HL-60 (cell line): ENCODE data around the gene OMG.

ENCODE experiments used
- CTCF ChIP-seq: IDR thresholded peaks from one replicate; pipeline ENCODE4 v1.5.1; 2011; ENCODE audit warnings: low read length, control low read depth, inconsistent platforms; ENCODE audit not compliant: insufficient read depth
- GABPA ChIP-seq: IDR thresholded peaks from 2 replicates; pipeline ENCODE4 v1.6.1; 2012; ENCODE audit warnings: low read depth
- POLR2AphosphoS5 ChIP-seq: IDR thresholded peaks from 2 replicates; pipeline ENCODE4 v1.6.1; 2012; ENCODE audit warnings: low read depth
- TF ChIP-seq, protein P1 (sequence below): IDR thresholded peaks from 2 replicates; pipeline ENCODE4 v1.6.1; 2012; ENCODE audit warnings: low read depth; ENCODE audit not compliant: insufficient replicate concordance

GRCh38 chr17:31320791-31321190, 23.8 kb upstream of the OMG start:
- TF ChIP-seq CTCF (no peak), POLR2AphosphoS5 (no peak), GABPA (no peak)
- TF ChIP-seq, protein P1, sequence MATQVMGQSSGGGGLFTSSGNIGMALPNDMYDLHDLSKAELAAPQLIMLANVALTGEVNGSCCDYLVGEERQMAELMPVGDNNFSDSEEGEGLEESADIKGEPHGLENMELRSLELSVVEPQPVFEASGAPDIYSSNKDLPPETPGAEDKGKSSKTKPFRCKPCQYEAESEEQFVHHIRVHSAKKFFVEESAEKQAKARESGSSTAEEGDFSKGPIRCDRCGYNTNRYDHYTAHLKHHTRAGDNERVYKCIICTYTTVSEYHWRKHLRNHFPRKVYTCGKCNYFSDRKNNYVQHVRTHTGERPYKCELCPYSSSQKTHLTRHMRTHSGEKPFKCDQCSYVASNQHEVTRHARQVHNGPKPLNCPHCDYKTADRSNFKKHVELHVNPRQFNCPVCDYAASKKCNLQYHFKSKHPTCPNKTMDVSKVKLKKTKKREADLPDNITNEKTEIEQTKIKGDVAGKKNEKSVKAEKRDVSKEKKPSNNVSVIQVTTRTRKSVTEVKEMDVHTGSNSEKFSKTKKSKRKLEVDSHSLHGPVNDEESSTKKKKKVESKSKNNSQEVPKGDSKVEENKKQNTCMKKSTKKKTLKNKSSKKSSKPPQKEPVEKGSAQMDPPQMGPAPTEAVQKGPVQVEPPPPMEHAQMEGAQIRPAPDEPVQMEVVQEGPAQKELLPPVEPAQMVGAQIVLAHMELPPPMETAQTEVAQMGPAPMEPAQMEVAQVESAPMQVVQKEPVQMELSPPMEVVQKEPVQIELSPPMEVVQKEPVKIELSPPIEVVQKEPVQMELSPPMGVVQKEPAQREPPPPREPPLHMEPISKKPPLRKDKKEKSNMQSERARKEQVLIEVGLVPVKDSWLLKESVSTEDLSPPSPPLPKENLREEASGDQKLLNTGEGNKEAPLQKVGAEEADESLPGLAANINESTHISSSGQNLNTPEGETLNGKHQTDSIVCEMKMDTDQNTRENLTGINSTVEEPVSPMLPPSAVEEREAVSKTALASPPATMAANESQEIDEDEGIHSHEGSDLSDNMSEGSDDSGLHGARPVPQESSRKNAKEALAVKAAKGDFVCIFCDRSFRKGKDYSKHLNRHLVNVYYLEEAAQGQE, result no peak
